Kidney (tissue), 14 donors: Measurements from ENCODE around the gene MACROD2. TPM values are rescaled to one million over a fixed set of nuclear protein-coding genes. Genes with fewer than 3 reads are reported as not detected.

Experiments used
- DNase-seq, 5 donors: peaks; one replicate each; pipeline ENCODE4 v3.0.0-alpha.2; 2013 to 2020
- FAIRE-seq: peaks from 2 replicates; lab custom pipeline; 2012; peaks lifted over from hg19 to GRCh38; lab: Jason Lieb, UNC
- H3K27ac ChIP-seq, 2 donors: one replicate each; pipeline ENCODE4 v1.7.0; 2013; ENCODE audit warnings: low read depth in 2 of 2, low read length in 2 of 2, inconsistent platforms in 1 of 2
- H3K27me3 ChIP-seq: one replicate; pipeline ENCODE4 v1.7.1; 2013; ENCODE audit warnings: low read length, inconsistent platforms; ENCODE audit not compliant: control insufficient read depth, insufficient read depth
- H3K36me3 ChIP-seq, 3 donors: one replicate each; pipeline versions ENCODE4 v1.7.0 to v1.7.1; 2013; ENCODE audit warnings: low read length in 3 of 3, control low read depth in 1 of 3, inconsistent platforms in 1 of 3; ENCODE audit not compliant: insufficient read depth in 3 of 3, control insufficient read depth in 2 of 3
- H3K4me1 ChIP-seq, 3 donors: one replicate each; pipeline versions ENCODE4 v1.7.0 to v1.7.1; 2013; ENCODE audit warnings: low read length in 3 of 3, inconsistent platforms in 1 of 3, low read depth in 1 of 3; ENCODE audit not compliant: control insufficient read depth in 2 of 3, insufficient read depth in 2 of 3
- H3K4me3 ChIP-seq, 3 donors: one replicate each; pipeline versions ENCODE4 v1.7.0 to v1.8.1; 2013; ENCODE audit warnings: low read length in 3 of 3, control low read depth in 1 of 3, inconsistent platforms in 1 of 3
- H3K9ac ChIP-seq, 3 donors: one replicate each; pipeline versions ENCODE4 v1.7.0 to v1.7.1; 2013; ENCODE audit warnings: low read length in 3 of 3, control low read depth in 1 of 3, inconsistent platforms in 1 of 3
- H3K9me3 ChIP-seq, 3 donors: one replicate each; pipeline versions ENCODE4 v1.7.0 to v1.7.1; 2013; ENCODE audit warnings: low read length in 3 of 3, control low read depth in 1 of 3, inconsistent platforms in 1 of 3; ENCODE audit not compliant: control insufficient read depth in 2 of 3, insufficient read depth in 1 of 3
- intact Hi-C: fragments of 100-400 bp; cut with DNase I; formaldehyde crosslinking; loops from one replicate; pipeline ENCODE4 v1.11.1; 2022
- polyA plus RNA-seq: library from polyadenylated mRNA; stranded (reverse); fragments of 350-450 nt; fragmentation: Illumina TruSeq; extraction: RNeasy Lipid Tissue Mini Kit (QIAGEN cat#74804); gene quantifications from one replicate; pipeline ENCODE4 v1.2.3, GENCODE V29; 2014; ENCODE audit warnings: low read depth, low replicate concordance; ENCODE audit not compliant: insufficient read depth
- total RNA-seq: library from RNA; stranded (reverse); fragmentation: NEBNext Ultra II Directional; extraction: Animal tissue kit (Norgen Biotek cat#: 25700); gene quantifications from one replicate; pipeline ENCODE4 v1.2.1, GENCODE V29; 2021
- TF ChIP-seq, protein P1 (sequence below): IDR thresholded peaks from 3 replicates; pipeline ENCODE4 v1.5.1; 2012; ENCODE audit warnings: mild to moderate bottlenecking, moderate library complexity, borderline replicate concordance; ENCODE audit not compliant: insufficient read depth; ENCODE audit errors: extremely low read depth
- donor health status: control.
- donor health status: control.
- donor health status: control.
- donor health status: control.
- donor health status: control.
- donor health status: DM: yes; HTN: yes; CAD: no.
- donor health status: Normal renal cell carcinoma (clear cell type).

MACROD2 gene
- total and polyA plus RNA-seq, 2 donors from 2014 or later: 3.0 to 10.0 TPM

DNA sequence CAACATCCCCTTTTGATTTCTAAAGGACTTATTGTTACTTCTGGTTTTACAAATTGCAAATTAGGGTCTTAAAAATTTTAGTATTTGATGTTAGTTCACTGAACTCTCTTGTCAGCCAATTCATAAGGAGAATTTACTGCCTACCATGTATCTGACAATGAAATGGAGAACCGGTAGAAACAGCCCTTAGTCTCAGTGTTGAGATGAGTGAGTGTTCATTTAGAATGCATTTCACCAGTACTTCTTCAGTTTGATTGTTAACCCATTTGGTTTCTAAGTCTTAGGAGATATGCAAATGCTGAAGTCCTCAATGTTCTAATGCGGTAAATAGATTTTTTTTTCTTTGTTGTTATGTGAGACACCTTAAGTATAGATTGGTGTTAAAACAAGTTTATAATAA is 958.4 kb downstream of the MACROD2 start:
- intact Hi-C loops: no loop called here
- no peak for FAIRE-seq
- Histone ChIP-seq H3K9me3 (no peaks in the 10 kb centered on the region), H3K27me3 (no peaks in the 10 kb centered on the region), H3K4me1 (peaks cover 0 to 3% (median 0%) of the 10 kb centered on the region in 3 donors), H3K4me3 (no peak overlapping the region), H3K36me3 (no peaks in the 10 kb centered on the region), H3K27ac (no peak overlapping the region), H3K9ac (no peak overlapping the region)
- DNase-seq: no peak
- TF ChIP-seq, protein P1, sequence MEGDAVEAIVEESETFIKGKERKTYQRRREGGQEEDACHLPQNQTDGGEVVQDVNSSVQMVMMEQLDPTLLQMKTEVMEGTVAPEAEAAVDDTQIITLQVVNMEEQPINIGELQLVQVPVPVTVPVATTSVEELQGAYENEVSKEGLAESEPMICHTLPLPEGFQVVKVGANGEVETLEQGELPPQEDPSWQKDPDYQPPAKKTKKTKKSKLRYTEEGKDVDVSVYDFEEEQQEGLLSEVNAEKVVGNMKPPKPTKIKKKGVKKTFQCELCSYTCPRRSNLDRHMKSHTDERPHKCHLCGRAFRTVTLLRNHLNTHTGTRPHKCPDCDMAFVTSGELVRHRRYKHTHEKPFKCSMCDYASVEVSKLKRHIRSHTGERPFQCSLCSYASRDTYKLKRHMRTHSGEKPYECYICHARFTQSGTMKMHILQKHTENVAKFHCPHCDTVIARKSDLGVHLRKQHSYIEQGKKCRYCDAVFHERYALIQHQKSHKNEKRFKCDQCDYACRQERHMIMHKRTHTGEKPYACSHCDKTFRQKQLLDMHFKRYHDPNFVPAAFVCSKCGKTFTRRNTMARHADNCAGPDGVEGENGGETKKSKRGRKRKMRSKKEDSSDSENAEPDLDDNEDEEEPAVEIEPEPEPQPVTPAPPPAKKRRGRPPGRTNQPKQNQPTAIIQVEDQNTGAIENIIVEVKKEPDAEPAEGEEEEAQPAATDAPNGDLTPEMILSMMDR: no peak

DNA sequence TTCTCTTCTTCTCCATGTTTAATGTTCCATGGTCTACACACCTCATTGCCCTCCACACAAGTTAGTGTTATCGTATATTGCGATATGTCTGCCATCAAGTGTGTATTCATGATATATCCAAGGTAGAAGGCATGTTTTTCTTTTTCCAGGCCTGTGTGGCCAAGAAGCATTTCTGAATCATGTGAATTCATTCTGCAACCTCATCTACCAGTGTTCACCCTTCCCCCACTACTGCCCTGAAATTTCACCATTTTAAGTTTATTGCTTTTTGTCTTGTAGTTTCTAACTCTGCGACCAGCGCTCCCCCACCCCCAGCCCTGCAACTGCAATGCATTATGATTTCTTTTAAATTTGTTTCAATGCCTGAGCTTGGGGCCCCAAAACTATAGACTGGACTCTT is 960.1 kb downstream of the MACROD2 start:
- DNase-seq: peak in 1 of 5 donors; percentile 14
- Histone ChIP-seq H3K9ac (no peak overlapping the region), H3K4me1 (peaks cover 0 to 3% (median 0%) of the 10 kb centered on the region in 3 donors), H3K4me3 (no peak overlapping the region), H3K27ac (no peak overlapping the region), H3K27me3 (no peaks in the 10 kb centered on the region), H3K9me3 (no peaks in the 10 kb centered on the region), H3K36me3 (no peaks in the 10 kb centered on the region)
- TF ChIP-seq, protein P1: no peak
- intact Hi-C loops: no loop called here
- no peak for FAIRE-seq

- intact Hi-C loops: no loop called here
These were observed 960.7 kb downstream of the MACROD2 start for GRCh38 chr20:14956026-14956425.

More at GRCh38 chr20:14956026-14956425, 960.7 kb downstream of the MACROD2 start:
- Histone ChIP-seq H3K27ac (no peak overlapping the region), H3K9me3 (no peaks in the 10 kb centered on the region), H3K4me1 (peaks cover 0 to 3% (median 0%) of the 10 kb centered on the region in 3 donors), H3K4me3 (no peak overlapping the region), H3K27me3 (no peaks in the 10 kb centered on the region), H3K36me3 (no peaks in the 10 kb centered on the region), H3K9ac (no peak overlapping the region)
- TF ChIP-seq, protein P1: no peak
- DNase-seq: no peak
- no peak for FAIRE-seq
